ENCODE measurements around the gene PSPN. TPM values are rescaled to one million over a fixed set of nuclear protein-coding genes. Genes with fewer than 3 reads are reported as not detected.

The PSPN gene
- total and polyA plus RNA-seq, 2 donors (not counting 1 experiment from before 2014, with no cell fraction given) = 1.1 to 3.0 TPM

DNA sequence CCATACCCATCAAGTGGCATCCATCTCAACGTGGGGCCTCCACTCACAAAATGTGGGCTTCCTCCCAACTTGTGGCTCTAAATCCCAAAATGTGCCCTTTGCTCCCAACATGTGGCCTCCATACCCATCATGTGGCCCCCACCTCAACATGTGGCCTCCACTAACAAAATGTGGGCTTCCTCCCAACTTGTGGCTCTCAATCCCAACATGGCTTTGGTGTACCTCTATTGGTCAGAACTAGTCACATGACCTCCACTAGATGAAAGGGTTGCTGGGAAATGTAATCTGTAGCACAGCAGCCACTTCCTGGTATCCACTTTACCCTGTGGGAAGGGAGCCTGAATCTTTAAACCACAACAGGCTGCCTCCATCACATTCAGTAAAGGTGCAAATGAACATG is 32.3 kb downstream of the PSPN start:
- 92% methylated on average over 1 of the region's 1 CpG for WGBS (ENCODE audit: insufficient coverage)
- Histone ChIP-seq H3K4me3 (ENCODE audit: control extremely low read depth in 1 of 5, extremely low read depth in 1 of 5, insufficient read depth in 1 of 5, low read depth in 2 of 5, low read length in 4 of 5) (no peak overlapping the region), H2AFZ (ENCODE audit: insufficient read depth, low read depth, low read length, poor library complexity, severe bottlenecking) (no peak overlapping the region), H3K27ac (ENCODE audit: low read length in 2 of 2) (no peak overlapping the region), H3K79me2 (ENCODE audit: control insufficient read depth, insufficient read depth, low read length) (no peaks in the 10 kb centered on the region), H4K20me1 (ENCODE audit: control insufficient read depth, insufficient read depth, low read length, poor library complexity, severe bottlenecking) (no peaks in the 10 kb centered on the region), H3K36me3 (replicated peaks in 1 of 2; ENCODE audit: control extremely low read depth in 1 of 2, control insufficient read depth in 1 of 2, extremely low read depth in 1 of 2, insufficient read depth in 2 of 2, low read length in 1 of 2) (no peaks in the 10 kb centered on the region), H3K4me1 (ENCODE audit: control insufficient read depth in 2 of 2, insufficient read depth in 2 of 2, low read length in 2 of 2) (peaks cover 0 to 3% of the 10 kb centered on the region in 2 donors), H3K4me2 (replicated peaks; ENCODE audit: low read depth, low read length, poor library complexity, severe bottlenecking) (no peak overlapping the region), H3K9ac (ENCODE audit: low read length) (no peak overlapping the region), H3K27me3 (replicated peaks in 1 of 4; ENCODE audit: control extremely low read depth in 1 of 4, control insufficient read depth in 3 of 4, insufficient read depth in 4 of 4, low read length in 3 of 4) (no peaks in the 10 kb centered on the region), H3K9me3 (ENCODE audit: control extremely low read depth in 1 of 3, control insufficient read depth in 2 of 3, insufficient read depth in 1 of 3, low read length in 2 of 3) (peaks cover 0 to 3% (median 2%) of the 10 kb centered on the region in 3 donors)
- Mint-ChIP-seq H3K4me3 (no peak overlapping the region), H3K9me3 (ENCODE audit: insufficient read depth) (no peaks in the 10 kb centered on the region), H3K4me1 (peaks cover 3% of the 10 kb centered on the region), H3K27me3 (no peaks in the 10 kb centered on the region), H3K27ac (no peak overlapping the region)
- intact Hi-C loops (cut with micrococcal nuclease) = no loop called here
- no peak for TF ChIP-seq CTCF (IDR thresholded peaks at IDR 0.05)
- no peak for TF ChIP-seq EZH2 (IDR thresholded peaks at IDR 0.05; ENCODE audit: borderline replicate concordance, insufficient read depth, low read depth, low read length, poor library complexity, severe bottlenecking)
- ChIA-PET CTCF (no interaction called here), POLR2A (no interaction called here)
- ATAC-seq (ENCODE audit: low read depth) = no peak
- DNase-seq = no peak

- Histone ChIP-seq H3K27me3 (replicated peaks in 1 of 4; ENCODE audit: control extremely low read depth in 1 of 4, control insufficient read depth in 3 of 4, insufficient read depth in 4 of 4, low read length in 3 of 4) (no peaks in the 10 kb centered on the region), H3K27ac (ENCODE audit: low read length in 2 of 2) (no peak overlapping the region), H4K20me1 (ENCODE audit: control insufficient read depth, insufficient read depth, low read length, poor library complexity, severe bottlenecking) (no peaks in the 10 kb centered on the region), H3K9me3 (ENCODE audit: control extremely low read depth in 1 of 3, control insufficient read depth in 2 of 3, insufficient read depth in 1 of 3, low read length in 2 of 3) (peaks cover 0 to 3% (median 2%) of the 10 kb centered on the region in 3 donors), H3K4me3 (ENCODE audit: control extremely low read depth in 1 of 5, extremely low read depth in 1 of 5, insufficient read depth in 1 of 5, low read depth in 2 of 5, low read length in 4 of 5) (no peak overlapping the region), H3K4me1 (ENCODE audit: control insufficient read depth in 2 of 2, insufficient read depth in 2 of 2, low read length in 2 of 2) (peaks cover 0 to 3% of the 10 kb centered on the region in 2 donors), H3K4me2 (replicated peaks; ENCODE audit: low read depth, low read length, poor library complexity, severe bottlenecking) (no peak overlapping the region), H2AFZ (ENCODE audit: insufficient read depth, low read depth, low read length, poor library complexity, severe bottlenecking) (no peak overlapping the region), H3K36me3 (replicated peaks in 1 of 2; ENCODE audit: control extremely low read depth in 1 of 2, control insufficient read depth in 1 of 2, extremely low read depth in 1 of 2, insufficient read depth in 2 of 2, low read length in 1 of 2) (no peaks in the 10 kb centered on the region), H3K9ac (ENCODE audit: low read length) (no peak overlapping the region), H3K79me2 (ENCODE audit: control insufficient read depth, insufficient read depth, low read length) (no peaks in the 10 kb centered on the region)
- Mint-ChIP-seq H3K27me3 (no peaks in the 10 kb centered on the region), H3K9me3 (ENCODE audit: insufficient read depth) (no peaks in the 10 kb centered on the region), H3K4me1 (peaks cover 3% of the 10 kb centered on the region), H3K27ac (no peak overlapping the region), H3K4me3 (no peak overlapping the region)
- 75% methylated on average over 7 of the region's 14 CpGs for WGBS (ENCODE audit: insufficient coverage)
- ChIA-PET CTCF (interaction anchor here (0.6 kb wide), 1 partner anchor 188 kb away, joined by 4 read pairs; no protein-coding TSS in a partner anchor), POLR2A (no interaction called here)
- TF ChIP-seq CTCF (IDR thresholded peaks at IDR 0.05) = no peak
- no peak for ATAC-seq (ENCODE audit: low read depth)
- intact Hi-C loops (cut with micrococcal nuclease) = no loop called here
- no peak for DNase-seq
Observed at GRCh38 chr19:6340493-6341201, 35.1 kb downstream of the PSPN start.

Measured in B cell (primary cell).